GM19023 (cell line): ENCODE data around the gene RPS29.

Experiments
- ATAC-seq: cut with Tn5 transposase; IDR thresholded peaks from one replicate; pipeline ENCODE4 v1.9.1; 2021; ENCODE audit warnings: mild to moderate bottlenecking, moderate library complexity; ENCODE audit not compliant: unreplicated experiment

RPS29 gene

DNA sequence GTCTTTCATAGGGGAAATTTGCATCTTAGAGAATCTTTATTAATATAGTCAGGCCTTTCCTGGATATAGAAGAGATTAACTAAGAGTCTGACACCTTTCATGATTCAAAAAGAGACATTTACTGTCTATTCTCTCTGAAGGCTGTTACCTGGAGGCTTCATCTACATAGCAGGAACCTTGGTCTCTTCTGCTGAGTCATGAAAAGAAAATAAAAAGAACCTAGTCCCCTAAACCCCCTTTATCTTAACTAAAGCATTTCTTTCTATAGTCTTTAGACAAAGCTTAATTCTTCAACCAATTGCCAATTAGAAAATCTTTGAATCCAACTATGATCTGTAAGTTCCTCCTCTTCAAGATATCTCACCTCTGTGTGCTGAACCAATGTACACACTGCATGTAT, 33.1 kb downstream of the RPS29 start:
- no peak for ATAC-seq

- no peak for ATAC-seq
Observed at GRCh38 chr14:49551569-49551968, 34.6 kb downstream of the RPS29 start.

DNA sequence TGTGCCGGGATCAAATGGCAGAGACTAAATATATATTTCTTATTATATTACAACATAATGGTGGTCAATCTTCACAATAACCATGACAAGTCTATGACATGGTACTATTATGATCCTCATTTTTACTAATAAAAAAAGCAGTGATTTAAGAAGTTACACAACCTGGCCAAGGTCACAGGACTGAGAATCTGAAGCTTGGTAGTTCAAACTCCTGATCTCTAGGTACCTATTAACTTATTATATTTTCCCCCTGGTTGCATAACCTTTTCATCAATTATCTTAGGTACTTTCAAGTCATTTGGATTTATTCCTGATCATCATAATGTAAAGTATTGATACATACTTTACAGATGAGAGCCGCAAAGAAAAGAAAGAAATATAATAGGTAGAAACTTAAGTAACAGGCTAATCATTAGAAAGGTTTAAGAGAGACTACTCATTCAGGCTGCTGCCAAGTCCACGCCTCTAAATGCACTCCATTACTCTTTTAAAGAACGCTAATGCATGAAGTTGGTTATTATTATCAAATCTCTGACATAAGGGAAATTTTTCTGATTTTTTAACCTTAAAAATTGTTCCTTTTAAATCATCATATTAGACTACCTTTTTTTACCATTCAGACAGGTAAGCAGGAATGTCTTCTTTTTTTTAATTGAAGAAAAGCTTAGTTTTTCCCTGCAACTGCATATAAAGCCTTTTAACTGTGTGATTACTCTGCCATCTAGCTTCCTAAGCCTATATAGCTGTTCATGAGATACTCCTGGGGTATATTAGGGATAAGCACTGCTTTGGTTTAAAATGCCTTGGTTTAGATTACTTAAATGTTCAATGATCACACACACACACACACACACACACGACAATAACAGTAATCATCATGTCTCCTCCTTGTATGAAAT, 35.6 kb downstream of the RPS29 start:
- ATAC-seq: no peak

DNA sequence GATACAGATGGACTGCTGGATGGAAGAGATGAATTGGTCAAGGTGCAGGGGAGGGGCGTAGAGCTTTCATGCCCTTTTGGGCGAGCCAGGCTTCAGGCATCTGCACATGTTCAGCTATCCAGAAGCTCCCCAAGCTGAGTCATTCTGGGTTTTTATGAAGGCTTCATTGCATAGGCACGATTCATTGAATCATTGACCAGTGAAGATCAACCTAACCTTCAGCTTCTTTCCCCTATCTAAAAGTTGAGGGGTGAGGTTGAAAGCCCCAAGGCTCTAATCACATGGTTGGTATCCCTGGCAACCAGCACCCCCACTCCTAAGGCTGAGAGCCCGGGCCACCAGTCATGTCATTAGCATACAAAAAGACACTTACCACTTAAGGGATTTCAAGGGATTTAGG, 36.3 kb downstream of the RPS29 start:
- no peak for ATAC-seq

- ATAC-seq: no peak
Observed at GRCh38 chr14:49549446-49549845, 36.7 kb downstream of the RPS29 start.

DNA sequence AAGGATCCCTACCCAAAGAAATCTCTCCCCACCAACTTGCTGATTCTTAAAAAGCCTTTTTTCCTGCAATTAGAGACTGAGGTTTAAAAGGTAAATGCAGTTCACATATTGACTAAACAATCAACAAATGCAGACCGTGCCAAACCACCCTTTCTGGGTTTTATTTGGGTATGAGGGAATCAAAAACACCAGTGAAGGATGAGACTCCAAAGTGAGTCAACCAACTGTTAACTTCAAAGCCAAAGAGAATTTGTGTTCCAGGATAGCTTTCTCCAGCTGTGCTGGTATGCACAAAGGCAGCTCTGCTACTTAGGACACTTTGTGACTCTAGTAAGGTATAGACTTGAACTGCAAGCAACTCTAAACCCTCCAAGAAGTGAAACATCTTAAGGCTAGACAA, 39.4 kb downstream of the RPS29 start:
- ATAC-seq: no peak

DNA sequence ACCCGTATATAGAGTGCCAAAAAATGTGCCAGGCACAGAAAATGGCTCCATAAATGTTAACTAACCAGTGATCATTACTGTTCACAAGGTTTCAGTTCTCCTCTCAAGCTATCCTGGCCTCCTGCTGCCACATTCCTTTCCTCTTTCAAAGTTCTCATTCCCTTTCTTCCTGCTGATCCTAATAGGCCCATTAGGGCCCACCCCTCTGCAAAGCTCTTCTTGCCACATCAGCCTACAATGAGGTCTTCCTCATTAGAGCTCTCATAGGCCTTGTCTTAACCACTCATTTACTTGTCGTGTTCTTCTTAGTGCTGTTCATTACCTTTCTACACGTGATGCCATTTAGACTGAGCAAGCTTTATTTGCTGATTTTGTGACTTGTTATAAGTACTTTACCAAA, 40.5 kb downstream of the RPS29 start:
- ATAC-seq: no peak

GRCh38 chr14:49545071-49545470, 41.1 kb downstream of the RPS29 start:
- ATAC-seq: no peak

- no peak for ATAC-seq
Observed at GRCh38 chr14:49541049-49541448, 45.1 kb downstream of the RPS29 start.

DNA sequence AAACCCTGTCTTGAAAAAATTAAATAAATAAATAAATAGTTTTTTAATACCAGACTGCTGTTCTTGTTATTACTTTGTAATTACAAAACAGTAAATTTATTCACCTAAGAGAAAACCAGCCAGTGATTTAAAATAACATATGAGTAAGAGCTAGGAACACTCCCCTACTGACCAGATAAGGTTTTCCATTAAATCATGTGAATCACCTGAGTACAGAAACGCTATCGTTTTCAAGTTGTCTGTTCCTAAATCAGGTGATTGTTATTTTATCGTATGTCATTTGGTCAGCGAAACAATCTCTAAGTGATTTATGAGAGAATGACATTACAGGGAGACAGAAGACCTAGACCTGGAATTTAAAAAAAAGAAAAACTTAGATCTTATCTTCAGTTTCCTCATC, 47.3 kb downstream of the RPS29 start:
- no peak for ATAC-seq
